Measurements from ENCODE around the gene UBE2C.

The UBE2C gene

GRCh38 chr20:45861221-45862075 is 49.0 kb downstream of the UBE2C start:
- no peak for DNase-seq

DNA sequence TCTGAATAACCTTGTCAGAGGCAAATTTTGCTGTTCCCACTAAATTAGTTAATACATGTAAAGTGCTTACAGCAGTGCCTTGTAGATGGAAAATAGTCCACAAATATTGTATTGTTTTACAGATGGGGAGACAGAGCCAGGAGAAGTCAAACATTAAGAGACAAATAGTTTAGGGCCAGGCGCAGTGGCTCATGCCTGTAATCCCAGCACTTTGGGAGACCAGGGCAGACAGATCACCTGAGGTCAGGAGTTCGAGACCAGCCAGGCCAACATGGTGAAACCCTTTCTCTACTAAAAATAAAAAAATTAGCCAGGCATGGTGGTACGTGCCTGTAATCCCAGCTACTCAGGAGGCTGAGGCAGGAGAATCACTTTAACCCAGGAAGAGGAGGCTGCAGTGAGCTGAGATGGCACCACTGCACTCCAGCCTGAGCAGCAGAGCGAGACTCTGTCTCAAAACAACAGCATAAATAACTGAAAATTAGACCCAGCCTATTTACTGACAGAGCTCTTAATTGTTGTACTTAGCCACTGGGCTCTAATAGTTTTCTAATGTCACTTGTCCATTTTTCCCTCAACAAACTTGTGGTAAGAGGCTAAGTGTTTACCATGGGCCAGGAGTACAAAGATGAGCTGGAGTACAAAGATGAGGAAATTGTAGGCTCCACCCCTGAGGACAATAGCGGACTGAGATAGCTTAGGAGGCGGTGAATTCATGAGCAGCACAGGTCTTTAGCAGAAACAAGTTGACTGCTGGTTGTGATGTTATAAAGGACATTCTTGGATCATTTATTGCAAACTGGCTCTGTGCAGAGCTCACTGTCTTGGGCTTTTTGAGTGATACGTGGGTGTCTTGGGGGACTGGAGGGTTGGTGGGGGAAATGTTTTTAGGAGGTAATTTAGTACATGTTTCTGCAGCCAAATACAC is 51.4 kb downstream of the UBE2C start:
- no peak for DNase-seq

DNA sequence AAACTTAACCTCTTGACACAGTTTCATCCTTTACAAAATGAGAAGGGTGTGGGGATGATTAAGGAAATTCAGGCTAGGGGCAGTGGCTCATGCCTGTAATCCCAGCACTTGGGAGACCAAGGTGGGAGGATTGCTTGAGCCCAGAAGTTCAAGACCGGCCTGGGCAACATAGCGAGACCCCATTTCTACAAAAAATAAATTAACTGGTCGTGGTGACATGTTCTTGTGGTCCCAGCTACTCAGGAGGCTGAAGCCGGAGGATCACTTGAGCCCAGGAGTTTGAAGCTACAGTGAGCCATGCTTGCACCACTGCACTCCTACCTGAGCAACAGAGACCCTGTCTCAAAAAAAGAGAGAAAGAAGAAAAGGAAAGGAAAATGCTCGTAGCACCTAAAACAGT is 54.0 kb downstream of the UBE2C start:
- DNase-seq, result no peak
